Stimulated activated naive CD8-positive, alpha-beta T cell treated with anti-CD3 and anti-CD28 coated beads, Interleukin-15, Interleukin-2, amounts not matched to agents 100 U/mL and 50 U/mL, for 24 hours (primary cell): ENCODE results near the gene LYRM4.
"Not testable (repeated sequence)": the region's sequence is repeated elsewhere in the genome, so short reads cannot be mapped to it uniquely, and the experiment has no call there.

ENCODE experiments used
- ATAC-seq: fragments of 150-1000 bp; cut with Tn5 transposase; one replicate; pipeline ENCODE4 v1.10.0; 2021
- DNase-seq: peaks from one replicate; pipeline ENCODE4 v3.0.0; 2021

LYRM4 gene

DNA sequence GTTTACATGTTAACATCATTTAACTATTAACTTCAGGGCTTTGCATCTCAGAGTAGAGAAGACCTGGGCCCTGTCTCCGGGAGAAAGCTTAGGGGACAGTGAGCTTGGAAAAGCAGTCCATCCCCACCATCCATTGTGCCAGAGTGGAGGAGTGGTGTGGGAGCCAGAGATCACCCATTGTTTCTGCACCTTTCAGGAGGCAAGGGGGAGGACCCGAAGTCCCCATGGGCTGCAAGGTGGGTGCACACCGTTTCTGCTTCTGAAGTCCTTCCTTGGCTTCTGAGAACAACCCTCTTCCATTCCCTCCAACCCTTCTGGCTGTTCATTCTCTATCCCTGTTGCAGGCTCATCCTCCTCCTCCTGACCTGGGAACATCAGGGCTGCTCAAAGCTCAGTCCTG lies 179.6 kb downstream of the LYRM4 start:
- DNase-seq, result no peak
- ATAC-seq, result no peak

DNA sequence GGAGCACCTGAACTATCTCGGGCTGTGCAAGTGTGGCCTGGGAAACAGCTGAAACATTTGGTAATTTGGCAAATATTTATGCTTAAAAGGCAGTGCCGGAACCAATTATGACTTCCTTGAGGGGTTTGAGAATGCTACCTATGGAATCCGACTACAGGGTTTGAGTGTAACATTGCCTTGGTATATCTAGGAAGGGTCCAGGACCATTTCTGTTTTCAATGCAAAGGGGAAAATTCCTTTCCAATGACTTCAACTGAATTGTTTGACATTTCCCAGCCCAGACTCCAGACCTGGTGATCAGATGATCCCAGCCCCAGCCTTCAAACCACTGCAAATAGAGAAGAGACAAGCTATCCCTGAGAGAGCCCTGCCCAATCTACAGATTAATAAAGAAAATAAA lies 180.2 kb downstream of the LYRM4 start:
- no peak for DNase-seq
- ATAC-seq, result no peak

DNA sequence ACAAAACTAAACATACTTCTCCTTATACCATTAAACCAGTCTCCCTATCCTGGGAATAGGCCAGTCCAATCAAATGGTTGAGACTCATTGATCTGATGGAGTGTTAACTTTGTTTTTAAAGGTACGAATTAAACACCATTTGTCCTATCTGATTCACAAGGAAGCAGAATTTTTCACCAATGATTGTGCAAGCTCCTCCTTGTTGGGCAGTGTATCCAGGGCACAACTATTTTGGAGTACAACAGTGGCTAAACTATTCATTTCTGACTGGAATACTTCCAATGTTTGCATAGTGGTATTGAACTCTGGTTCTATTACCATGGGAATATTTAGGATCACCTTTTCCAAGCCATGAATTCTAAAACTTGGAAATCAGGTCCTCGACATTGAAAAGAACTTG lies 181.1 kb downstream of the LYRM4 start:
- DNase-seq, result no peak
- no peak for ATAC-seq

DNA sequence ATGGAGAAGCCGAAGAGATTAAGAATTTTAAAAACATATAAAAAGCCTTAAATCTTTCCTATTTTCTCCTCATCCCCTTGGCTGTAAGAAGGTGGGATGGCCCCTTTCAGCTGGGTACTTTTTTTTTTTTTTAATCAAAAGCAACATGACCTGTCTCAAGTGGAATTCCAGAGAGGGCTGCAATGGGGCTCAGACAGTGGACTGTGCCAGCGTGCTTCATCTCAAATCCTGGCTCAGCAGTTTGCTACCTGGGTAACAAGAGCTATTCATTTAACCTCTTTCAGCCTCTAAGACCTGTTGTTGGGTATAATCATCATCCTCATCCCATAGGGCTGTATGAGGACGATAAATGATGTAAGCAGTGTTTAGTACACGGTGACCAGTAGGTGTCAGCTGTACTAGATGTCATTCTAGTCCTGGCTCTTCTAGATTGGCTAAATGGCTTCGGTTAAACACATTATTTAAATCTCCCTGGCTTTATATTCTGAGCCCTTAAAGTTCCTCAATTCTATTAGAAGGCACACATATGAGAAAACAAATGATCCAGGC lies 182.6 kb downstream of the LYRM4 start:
- DNase-seq (no peak), ATAC-seq (no peak)

DNA sequence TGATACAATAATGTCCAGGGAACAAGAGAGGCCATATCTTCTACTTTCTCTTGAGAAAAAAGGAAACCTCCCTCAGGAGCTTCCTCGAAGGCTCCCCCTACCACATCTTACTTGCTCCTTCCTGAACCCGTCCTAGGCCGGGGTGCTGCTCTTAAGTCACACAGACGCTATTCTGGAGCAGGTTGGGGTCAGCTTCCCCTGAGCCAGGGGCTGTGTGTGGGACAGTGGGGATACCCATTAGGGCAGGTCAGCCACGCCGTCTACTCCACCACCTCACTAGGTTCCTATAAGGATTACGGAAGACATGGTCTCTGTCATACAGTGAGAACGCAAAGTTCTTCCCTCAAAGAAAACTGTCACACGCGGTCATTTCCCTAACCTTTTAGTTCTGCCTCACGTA lies 183.8 kb downstream of the LYRM4 start:
- no peak for ATAC-seq

DNA sequence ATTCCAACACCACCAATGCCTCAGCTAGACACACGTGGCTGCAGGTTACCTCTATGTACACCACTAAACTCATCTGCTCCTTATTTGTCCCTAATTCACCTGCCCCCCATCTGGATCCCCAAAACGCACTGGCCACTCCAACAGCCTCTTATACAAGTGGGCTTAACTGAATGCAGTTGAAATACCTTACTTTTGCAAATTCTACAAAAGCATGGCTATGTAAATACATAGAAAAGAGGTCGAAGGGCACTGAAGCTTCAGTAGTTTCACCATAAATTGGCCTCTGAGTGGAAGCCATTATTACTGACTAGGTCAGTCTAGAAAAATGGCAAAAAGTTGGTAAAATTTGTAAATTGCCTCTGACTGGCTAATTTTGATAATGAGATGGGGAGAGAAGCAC lies 186.8 kb downstream of the LYRM4 start:
- DNase-seq, result no peak
- no peak for ATAC-seq

More for the DNA sequence above, 183.8 kb downstream of the LYRM4 start:
- DNase-seq, result no peak

DNA sequence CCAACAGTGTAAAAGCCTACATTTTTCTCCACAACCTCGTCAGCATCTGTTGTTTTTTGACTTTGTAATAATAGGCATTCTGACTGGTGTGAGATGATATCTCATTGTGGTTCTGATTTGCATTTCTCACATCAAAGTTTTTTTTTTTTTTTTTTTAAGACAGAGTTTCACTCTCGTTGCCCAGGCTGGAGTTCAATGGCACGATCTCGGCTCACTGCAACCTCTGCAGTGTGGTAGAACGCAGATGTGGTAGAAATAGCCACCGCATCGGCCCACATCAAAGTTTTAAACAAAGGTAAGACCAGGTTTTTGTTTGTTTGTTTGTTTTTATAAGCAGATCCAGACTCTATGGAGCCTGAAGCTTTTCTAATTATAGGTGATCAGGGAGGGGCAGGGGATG lies 188.3 kb downstream of the LYRM4 start:
- ATAC-seq (no peak), DNase-seq (no peak)

DNA sequence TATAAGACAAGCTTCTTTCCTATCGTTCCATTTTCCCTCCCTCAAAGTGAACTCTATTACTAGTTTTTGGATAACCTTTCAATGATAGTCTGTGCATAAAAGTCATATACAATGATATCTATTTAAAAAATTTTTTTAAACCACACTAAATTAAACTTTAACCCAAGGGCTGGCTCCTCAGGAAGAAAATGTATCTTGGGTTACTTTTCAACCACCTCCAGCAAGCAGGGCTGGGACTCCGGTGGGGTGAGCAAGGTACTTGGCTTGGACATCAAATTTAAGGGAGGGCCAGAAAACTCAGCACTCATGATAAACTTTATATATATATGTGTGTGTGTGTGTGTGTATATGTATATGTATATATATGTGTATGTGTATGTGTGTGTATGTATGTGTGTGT lies 189.5 kb downstream of the LYRM4 start:
- DNase-seq, result no peak
- no peak for ATAC-seq

DNA sequence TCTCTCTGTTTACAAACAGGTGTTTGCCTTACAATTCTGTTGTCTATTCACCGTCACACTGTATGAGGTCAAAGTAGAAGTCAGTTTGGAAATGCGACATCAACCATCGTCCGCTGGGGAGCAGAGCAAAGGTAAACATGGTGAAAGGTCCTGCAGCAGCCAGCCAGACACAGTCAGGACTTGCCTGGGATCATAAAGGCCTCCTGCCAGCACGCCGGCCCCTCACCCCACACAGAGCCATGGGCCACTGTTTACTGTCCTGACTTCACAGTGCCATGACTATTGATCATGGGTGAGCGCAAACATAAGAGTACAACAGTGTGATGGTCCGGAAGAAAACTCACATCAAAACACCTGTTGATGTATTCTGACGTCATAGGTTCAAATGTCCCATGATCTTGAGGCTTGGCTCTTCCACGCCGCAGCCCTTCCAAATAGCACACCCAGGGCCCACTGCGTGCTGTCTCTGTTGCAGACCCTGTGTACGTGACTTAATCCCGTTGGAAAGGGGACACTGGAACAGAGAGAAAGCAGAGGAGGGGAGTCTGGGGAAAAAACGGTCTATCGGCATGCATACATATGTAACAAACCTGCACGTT lies 192.5 kb downstream of the LYRM4 start:
- ATAC-seq (no peak), DNase-seq (no peak)

DNA sequence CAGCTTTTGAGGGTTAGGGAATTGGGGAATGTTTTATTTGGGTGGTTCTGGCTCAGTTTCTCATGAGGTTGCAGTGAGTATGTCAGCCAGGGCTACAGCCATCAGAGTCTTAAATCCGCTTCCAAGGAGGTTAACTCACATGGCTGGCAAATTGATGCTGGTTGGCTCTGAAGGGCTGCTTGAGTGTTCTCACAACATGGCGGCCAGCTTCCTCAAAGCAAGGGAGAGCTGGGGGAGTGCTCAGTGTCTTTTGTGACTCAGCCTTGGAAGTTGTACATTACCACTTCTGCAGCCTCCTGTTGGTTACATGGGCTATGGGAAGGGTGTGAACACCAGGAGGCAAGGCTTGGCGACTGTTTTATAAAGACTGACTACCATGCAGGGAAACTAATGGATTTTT lies 193.4 kb downstream of the LYRM4 start:
- DNase-seq (no peak), ATAC-seq (no peak)

DNA sequence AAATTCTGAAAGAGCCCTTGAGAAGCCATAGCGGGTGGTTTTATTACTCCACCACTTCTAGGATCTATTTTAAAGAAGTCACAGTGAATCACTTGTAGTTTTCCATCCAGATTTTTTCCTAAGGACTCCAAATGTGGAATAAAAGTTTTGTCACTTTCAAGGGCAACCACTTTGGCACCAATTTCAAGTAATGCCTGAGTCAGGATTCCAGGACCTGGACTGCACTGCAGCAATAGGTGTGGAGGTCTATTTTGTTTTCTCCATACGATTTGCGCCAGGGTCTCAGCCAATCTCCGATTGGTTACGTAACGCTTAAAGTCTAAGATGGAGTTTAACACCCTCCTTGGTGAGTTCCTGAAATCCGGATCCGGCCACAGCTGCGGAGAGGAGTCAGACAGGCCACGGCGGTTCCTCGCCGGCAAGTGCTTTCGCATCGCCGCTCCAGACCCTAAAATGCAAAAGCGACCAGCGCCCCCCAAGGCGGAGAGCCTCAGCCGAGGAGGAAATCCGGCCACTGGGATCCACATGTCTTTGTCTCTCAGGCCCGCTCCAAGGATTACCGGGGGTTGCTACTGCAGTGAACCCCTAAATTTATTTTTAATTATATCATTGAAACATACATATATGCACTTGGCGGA lies 194.2 kb downstream of the LYRM4 start:
- ATAC-seq, result no peak

DNA sequence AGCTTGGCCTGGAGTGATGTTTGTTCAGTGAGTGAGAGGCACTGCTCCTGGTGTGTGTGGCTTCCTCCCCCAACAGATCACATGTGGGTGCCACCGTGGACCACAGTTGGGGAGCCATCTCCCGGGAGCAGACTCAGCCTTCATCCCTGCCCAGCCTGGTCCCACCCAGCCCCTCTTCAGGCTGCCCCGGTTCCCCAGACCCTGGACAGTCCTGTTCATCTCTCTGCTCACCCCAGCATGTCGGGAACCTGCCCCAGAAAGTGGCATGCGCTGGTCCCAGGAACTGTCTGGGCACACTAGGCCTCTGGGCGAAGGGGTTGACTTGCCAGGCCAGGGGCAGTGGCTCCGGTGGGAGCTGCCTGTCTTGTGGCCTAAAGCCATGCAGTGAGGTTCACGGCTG lies 197.1 kb downstream of the LYRM4 start:
- no peak for DNase-seq

More for the DNA sequence above, 194.2 kb downstream of the LYRM4 start:
- no peak for DNase-seq

DNA sequence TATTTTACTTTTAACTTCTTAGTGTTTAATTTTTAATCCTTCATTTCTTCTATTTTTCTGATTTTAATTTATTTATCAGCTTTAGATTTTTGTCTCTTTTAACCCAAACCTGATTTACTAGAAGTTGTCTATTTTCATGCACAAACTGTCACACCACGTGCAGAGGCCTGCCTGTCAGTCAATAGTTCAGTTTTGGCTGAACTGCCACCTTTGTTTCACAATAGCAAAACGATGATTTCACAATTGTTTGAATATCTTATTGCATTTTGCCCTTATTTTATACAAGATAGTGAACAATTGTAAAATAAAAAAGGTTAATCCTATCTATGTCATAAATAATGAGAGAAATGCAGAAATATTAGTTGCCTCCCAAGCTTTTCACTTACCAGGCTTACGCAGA lies 199.6 kb downstream of the LYRM4 start:
- no peak for ATAC-seq
- DNase-seq, result no peak

More for the DNA sequence above, 197.1 kb downstream of the LYRM4 start:
- no peak for ATAC-seq

DNA sequence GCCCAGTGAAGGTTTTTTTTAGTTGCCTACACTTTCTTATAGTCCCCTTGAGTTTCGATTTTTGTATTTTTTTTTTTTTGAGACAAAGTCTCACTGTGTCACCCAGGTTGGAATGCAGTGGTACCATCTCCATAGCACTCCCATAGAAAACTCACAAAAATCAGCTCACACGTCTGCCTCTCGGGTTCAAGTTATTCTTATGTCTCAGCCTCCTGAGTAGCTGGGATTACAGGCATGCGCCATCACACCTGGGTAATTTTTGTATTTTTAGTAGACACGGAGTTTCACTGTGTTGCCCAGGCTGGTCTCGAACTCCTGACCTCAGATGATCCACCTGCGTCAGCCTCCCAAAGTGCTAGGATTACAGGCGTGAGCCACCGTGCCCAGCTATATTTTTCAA lies 200.3 kb downstream of the LYRM4 start:
- not testable (repeated sequence) for DNase-seq, ATAC-seq

DNA sequence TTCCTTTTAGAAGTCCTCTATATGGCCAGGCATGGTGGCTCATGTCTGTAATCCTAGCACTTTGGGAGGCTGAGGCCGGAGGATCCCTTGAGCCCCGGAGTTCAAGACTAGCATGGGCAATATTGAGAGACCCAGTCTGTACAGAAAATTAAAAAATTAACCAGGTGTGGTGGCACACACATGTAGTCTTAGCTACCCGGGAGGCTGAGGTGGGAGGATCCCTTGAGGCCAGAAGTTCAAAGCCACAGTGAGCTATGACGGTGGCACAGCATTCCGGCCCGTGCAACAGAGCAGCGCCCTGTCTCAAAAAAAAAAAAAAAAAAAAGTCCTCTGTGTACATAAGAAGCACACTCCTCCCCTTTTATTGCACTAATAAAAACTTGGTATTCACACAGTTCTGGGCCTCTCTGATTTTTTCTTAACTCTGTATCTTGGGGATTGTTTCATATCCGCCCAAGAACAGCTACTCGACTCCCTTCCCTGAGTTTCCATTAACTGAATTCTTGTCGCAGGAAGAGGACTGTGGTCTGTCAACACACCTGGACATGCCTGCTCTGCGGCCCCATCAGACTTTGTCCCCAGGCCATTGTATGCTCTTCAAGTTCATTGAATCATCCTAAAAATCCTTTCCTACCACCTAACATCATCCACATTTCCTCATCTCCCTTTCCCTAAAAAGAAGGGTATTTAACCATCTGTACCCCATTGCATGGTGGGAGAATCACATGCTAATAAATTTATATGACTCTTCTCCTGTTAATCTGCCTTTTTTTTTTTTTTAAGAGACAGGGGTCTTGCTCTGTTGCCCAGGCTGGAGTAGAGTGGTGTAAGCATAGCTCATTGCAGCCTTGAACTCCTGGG lies 201.5 kb downstream of the LYRM4 start:
- DNase-seq (no peak), ATAC-seq (no peak)
